WTC11 (cell line): ENCODE data around the gene FLT3LG.

Source experiments
- TF ChIP-seq, protein P1 (sequence below): fragments of 250-450 bp; sonication (Bioruptor Pico); IDR thresholded peaks from 2 replicates; pipeline ENCODE4 v2.1.2; 2022; ENCODE audit warnings: mild to moderate bottlenecking, moderate library complexity
- TF ChIP-seq, protein P2 (sequence below): fragments of 200-600 bp; IDR thresholded peaks from 2 replicates; pipeline ENCODE4 v1.8.0; 2022; ENCODE audit warnings: antibody characterized with exemption
- TF ChIP-seq, protein P3 (sequence below): sonication (generic); formaldehyde crosslinking; IDR thresholded peaks from 2 replicates; pipeline ENCODE4 v1.8.1; 2022; ENCODE audit warnings: low read depth, mild to moderate bottlenecking, moderate library complexity, missing genetic modification reagents, borderline replicate concordance
- TF ChIP-seq, protein P4 (sequence below): sonication (generic); formaldehyde crosslinking; IDR thresholded peaks from 2 replicates; pipeline ENCODE4 v1.8.1; 2023; ENCODE audit warnings: mild to moderate bottlenecking, missing genetic modification reagents, moderate library complexity
- TF ChIP-seq, protein P5 (sequence below): sonication (generic); formaldehyde crosslinking; IDR thresholded peaks from 2 replicates; pipeline ENCODE4 v1.8.1; 2022; ENCODE audit warnings: low read depth, missing genetic modification reagents, borderline replicate concordance

DNA sequence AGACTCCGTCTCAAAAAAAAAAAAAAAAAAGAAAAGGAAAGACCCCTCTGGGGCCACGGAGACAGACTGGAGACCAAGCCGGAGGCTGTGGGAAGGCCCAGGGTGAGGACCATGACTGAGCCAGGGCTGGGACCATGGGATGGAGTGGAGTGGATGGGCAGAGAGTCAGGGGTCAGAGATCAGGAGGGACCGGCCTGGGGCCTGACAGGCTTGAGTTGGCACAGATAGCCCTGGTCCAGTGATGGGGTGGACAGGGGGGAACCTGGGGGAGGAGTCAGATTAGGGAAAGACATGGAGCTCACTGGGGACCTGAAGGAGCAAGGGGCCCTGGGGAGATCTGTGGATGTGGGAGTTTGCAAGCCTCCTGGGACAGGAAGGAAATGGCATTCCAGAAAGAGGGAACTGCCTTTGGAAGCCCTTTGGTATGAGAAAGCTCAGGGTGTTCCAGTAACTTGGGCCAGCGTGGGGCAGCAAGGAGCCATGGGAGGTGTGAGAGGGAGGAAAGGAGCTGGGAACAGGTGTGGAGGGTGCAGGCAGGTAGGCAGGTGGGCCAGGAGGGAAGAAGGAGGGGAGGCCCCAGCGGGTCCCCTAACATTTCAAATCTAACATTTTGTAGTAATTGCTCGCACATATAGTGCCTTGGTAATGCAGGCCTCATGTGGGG, 7.1 kb downstream of the FLT3LG start:
- TF ChIP-seq, protein P1, sequence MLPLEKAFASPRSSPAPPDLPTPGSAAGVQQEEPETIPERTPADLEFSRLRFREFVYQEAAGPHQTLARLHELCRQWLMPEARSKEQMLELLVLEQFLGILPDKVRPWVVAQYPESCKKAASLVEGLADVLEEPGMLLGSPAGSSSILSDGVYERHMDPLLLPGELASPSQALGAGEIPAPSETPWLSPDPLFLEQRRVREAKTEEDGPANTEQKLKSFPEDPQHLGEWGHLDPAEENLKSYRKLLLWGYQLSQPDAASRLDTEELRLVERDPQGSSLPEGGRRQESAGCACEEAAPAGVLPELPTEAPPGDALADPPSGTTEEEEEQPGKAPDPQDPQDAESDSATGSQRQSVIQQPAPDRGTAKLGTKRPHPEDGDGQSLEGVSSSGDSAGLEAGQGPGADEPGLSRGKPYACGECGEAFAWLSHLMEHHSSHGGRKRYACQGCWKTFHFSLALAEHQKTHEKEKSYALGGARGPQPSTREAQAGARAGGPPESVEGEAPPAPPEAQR (CRISPR knock-in tag) = no peak
- TF ChIP-seq, protein P2, sequence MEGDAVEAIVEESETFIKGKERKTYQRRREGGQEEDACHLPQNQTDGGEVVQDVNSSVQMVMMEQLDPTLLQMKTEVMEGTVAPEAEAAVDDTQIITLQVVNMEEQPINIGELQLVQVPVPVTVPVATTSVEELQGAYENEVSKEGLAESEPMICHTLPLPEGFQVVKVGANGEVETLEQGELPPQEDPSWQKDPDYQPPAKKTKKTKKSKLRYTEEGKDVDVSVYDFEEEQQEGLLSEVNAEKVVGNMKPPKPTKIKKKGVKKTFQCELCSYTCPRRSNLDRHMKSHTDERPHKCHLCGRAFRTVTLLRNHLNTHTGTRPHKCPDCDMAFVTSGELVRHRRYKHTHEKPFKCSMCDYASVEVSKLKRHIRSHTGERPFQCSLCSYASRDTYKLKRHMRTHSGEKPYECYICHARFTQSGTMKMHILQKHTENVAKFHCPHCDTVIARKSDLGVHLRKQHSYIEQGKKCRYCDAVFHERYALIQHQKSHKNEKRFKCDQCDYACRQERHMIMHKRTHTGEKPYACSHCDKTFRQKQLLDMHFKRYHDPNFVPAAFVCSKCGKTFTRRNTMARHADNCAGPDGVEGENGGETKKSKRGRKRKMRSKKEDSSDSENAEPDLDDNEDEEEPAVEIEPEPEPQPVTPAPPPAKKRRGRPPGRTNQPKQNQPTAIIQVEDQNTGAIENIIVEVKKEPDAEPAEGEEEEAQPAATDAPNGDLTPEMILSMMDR = no peak
- TF ChIP-seq, protein P3, sequence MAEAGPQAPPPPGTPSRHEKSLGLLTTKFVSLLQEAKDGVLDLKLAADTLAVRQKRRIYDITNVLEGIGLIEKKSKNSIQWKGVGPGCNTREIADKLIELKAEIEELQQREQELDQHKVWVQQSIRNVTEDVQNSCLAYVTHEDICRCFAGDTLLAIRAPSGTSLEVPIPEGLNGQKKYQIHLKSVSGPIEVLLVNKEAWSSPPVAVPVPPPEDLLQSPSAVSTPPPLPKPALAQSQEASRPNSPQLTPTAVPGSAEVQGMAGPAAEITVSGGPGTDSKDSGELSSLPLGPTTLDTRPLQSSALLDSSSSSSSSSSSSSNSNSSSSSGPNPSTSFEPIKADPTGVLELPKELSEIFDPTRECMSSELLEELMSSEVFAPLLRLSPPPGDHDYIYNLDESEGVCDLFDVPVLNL (CRISPR knock-in tag) = no peak
- TF ChIP-seq, protein P4, sequence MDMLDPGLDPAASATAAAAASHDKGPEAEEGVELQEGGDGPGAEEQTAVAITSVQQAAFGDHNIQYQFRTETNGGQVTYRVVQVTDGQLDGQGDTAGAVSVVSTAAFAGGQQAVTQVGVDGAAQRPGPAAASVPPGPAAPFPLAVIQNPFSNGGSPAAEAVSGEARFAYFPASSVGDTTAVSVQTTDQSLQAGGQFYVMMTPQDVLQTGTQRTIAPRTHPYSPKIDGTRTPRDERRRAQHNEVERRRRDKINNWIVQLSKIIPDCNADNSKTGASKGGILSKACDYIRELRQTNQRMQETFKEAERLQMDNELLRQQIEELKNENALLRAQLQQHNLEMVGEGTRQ = no peak
- TF ChIP-seq, protein P5, sequence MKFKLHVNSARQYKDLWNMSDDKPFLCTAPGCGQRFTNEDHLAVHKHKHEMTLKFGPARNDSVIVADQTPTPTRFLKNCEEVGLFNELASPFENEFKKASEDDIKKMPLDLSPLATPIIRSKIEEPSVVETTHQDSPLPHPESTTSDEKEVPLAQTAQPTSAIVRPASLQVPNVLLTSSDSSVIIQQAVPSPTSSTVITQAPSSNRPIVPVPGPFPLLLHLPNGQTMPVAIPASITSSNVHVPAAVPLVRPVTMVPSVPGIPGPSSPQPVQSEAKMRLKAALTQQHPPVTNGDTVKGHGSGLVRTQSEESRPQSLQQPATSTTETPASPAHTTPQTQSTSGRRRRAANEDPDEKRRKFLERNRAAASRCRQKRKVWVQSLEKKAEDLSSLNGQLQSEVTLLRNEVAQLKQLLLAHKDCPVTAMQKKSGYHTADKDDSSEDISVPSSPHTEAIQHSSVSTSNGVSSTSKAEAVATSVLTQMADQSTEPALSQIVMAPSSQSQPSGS = no peak
